ENCODE measurements around the gene PPP3CA.

GRCh38 chr4:101125045-101125942, 222.0 kb downstream of the PPP3CA start:
- no peak for TF ChIP-seq POLR2A (IDR thresholded peaks at IDR 0.05; ENCODE audit: low read depth, low read length)
- TF ChIP-seq POLR2AphosphoS5 (IDR thresholded peaks at IDR 0.05; ENCODE audit: low read depth, low read length), result no peak
- no peak for TF ChIP-seq TAF1 (IDR thresholded peaks at IDR 0.05; ENCODE audit: low read depth, low read length)
